HG03064 (cell line): Measurements from ENCODE around the gene GJA10.

Source experiments
- ATAC-seq: cut with Tn5 transposase; IDR thresholded peaks from one replicate; pipeline ENCODE4 v1.9.1; 2021; ENCODE audit warnings: low read depth; ENCODE audit not compliant: unreplicated experiment

The GJA10 gene

GRCh38 chr6:89916136-89916920 lies 22.1 kb downstream of the GJA10 start:
- ATAC-seq, result no peak

GRCh38 chr6:89917216-89917615 lies 22.9 kb downstream of the GJA10 start:
- ATAC-seq, result no peak

GRCh38 chr6:89917801-89918366 lies 23.6 kb downstream of the GJA10 start:
- ATAC-seq, result no peak

- no peak for ATAC-seq
These were observed 26.9 kb downstream of the GJA10 start for GRCh38 chr6:89921197-89921596.

GRCh38 chr6:89921691-89922090 lies 27.4 kb downstream of the GJA10 start:
- ATAC-seq, result no peak

- ATAC-seq, result no peak
These were observed 30.0 kb downstream of the GJA10 start for GRCh38 chr6:89924231-89924630.

- ATAC-seq, result no peak
These were observed 31.6 kb downstream of the GJA10 start for GRCh38 chr6:89925826-89926225.

GRCh38 chr6:89927264-89927663 lies 33.0 kb downstream of the GJA10 start:
- no peak for ATAC-seq

GRCh38 chr6:89927791-89928550 lies 33.7 kb downstream of the GJA10 start:
- no peak for ATAC-seq

GRCh38 chr6:89928604-89929003 lies 34.3 kb downstream of the GJA10 start:
- ATAC-seq, result no peak

GRCh38 chr6:89930789-89931188 lies 36.5 kb downstream of the GJA10 start:
- ATAC-seq, result no peak

- ATAC-seq, result no peak
These were observed 38.1 kb downstream of the GJA10 start for GRCh38 chr6:89932245-89932802.

- no peak for ATAC-seq
These were observed 40.6 kb downstream of the GJA10 start for GRCh38 chr6:89934685-89935366.

GRCh38 chr6:89936177-89936576 lies 41.9 kb downstream of the GJA10 start:
- no peak for ATAC-seq

GRCh38 chr6:89938014-89938413 lies 43.7 kb downstream of the GJA10 start:
- no peak for ATAC-seq

- ATAC-seq, result no peak
These were observed 44.9 kb downstream of the GJA10 start for GRCh38 chr6:89939144-89939543.

- ATAC-seq, result no peak
These were observed 46.2 kb downstream of the GJA10 start for GRCh38 chr6:89940225-89941027.

- ATAC-seq, result no peak
These were observed 46.9 kb downstream of the GJA10 start for GRCh38 chr6:89941031-89941762.

- no peak for ATAC-seq
These were observed 47.7 kb downstream of the GJA10 start for GRCh38 chr6:89941763-89942497.
